Mononuclear cell (primary cell): ENCODE results near the gene HERC2. TPM values are rescaled to one million over a fixed set of nuclear protein-coding genes. Genes with fewer than 3 reads are reported as not detected.
"Not testable (repeated sequence)": the region's sequence is repeated elsewhere in the genome, so short reads cannot be mapped to it uniquely, and the experiment has no call there.

Experiments
- H3K27me3 ChIP-seq: 2 replicates; pipeline ENCODE4 v1.6.0; 2011; ENCODE audit warnings: low read length, control low read depth; ENCODE audit not compliant: insufficient read depth
- H3K4me1 ChIP-seq: 2 replicates; pipeline ENCODE4 v1.5.1; 2011; ENCODE audit warnings: mild to moderate bottlenecking, low read length, control low read depth; ENCODE audit not compliant: insufficient read depth
- H3K4me3 ChIP-seq: 2 replicates; pipeline ENCODE4 v1.5.1; 2011; ENCODE audit warnings: mild to moderate bottlenecking, low read length, moderate library complexity
- H3K9me3 ChIP-seq: 2 replicates; pipeline ENCODE4 v1.5.1; 2011; ENCODE audit warnings: low read depth, mild to moderate bottlenecking, control low read depth, low read length
- total RNA-seq: library from RNA; depleted of rRNA; stranded (reverse); fragments of >200 nt; gene quantifications from one replicate; pipeline ENCODE4 v1.2.3, GENCODE V29; 2012

The HERC2 gene
- total RNA-seq, 1 donor, result 18.5 TPM

- H3K4me3 ChIP-seq, H3K9me3 ChIP-seq, H3K27me3 ChIP-seq, H3K4me1 ChIP-seq: not testable (repeated sequence)
These were observed 104.9 kb downstream of the HERC2 start for GRCh38 chr15:28216946-28217546.

- H3K9me3 ChIP-seq, H3K4me1 ChIP-seq, H3K27me3 ChIP-seq, H3K4me3 ChIP-seq: not testable (repeated sequence)
These were observed 106.5 kb downstream of the HERC2 start for GRCh38 chr15:28215521-28215920.

GRCh38 chr15:28214006-28214790, 107.8 kb downstream of the HERC2 start:
- not testable (repeated sequence) for H3K4me3 ChIP-seq, H3K4me1 ChIP-seq, H3K27me3 ChIP-seq, H3K9me3 ChIP-seq

- not testable (repeated sequence) for H3K4me1 ChIP-seq, H3K4me3 ChIP-seq, H3K9me3 ChIP-seq, H3K27me3 ChIP-seq
These were observed 108.6 kb downstream of the HERC2 start for GRCh38 chr15:28213393-28213792.

- no peaks in the 10 kb centered on the region for H3K27me3 ChIP-seq
- no peaks in the 10 kb centered on the region for H3K4me1 ChIP-seq
- H3K9me3 ChIP-seq, result no peaks in the 10 kb centered on the region
- no peak overlapping the region for H3K4me3 ChIP-seq
These were observed 113.4 kb downstream of the HERC2 start for GRCh38 chr15:28208583-28208982.

GRCh38 chr15:28205640-28206039, 116.3 kb downstream of the HERC2 start:
- H3K4me1 ChIP-seq, H3K9me3 ChIP-seq, H3K4me3 ChIP-seq, H3K27me3 ChIP-seq: not testable (repeated sequence)

GRCh38 chr15:28203055-28203828, 118.7 kb downstream of the HERC2 start:
- not testable (repeated sequence) for H3K27me3 ChIP-seq, H3K9me3 ChIP-seq, H3K4me1 ChIP-seq, H3K4me3 ChIP-seq

GRCh38 chr15:28202124-28202523, 119.9 kb downstream of the HERC2 start:
- not testable (repeated sequence) for H3K4me1 ChIP-seq, H3K9me3 ChIP-seq, H3K27me3 ChIP-seq, H3K4me3 ChIP-seq

GRCh38 chr15:28198215-28198614, 123.8 kb downstream of the HERC2 start:
- not testable (repeated sequence) for H3K27me3 ChIP-seq, H3K4me1 ChIP-seq, H3K9me3 ChIP-seq

GRCh38 chr15:28197694-28198093, 124.3 kb downstream of the HERC2 start:
- not testable (repeated sequence) for H3K4me3 ChIP-seq, H3K27me3 ChIP-seq, H3K4me1 ChIP-seq, H3K9me3 ChIP-seq

More at GRCh38 chr15:28198215-28198614, 123.8 kb downstream of the HERC2 start:
- H3K4me3 ChIP-seq, result not testable (repeated sequence)

GRCh38 chr15:28196581-28196980, 125.4 kb downstream of the HERC2 start:
- H3K4me1 ChIP-seq, H3K9me3 ChIP-seq, H3K4me3 ChIP-seq, H3K27me3 ChIP-seq: not testable (repeated sequence)

GRCh38 chr15:28192772-28193171, 129.2 kb downstream of the HERC2 start:
- H3K4me3 ChIP-seq, result no peak overlapping the region
- no peaks in the 10 kb centered on the region for H3K9me3 ChIP-seq
- H3K4me1 ChIP-seq, result no peaks in the 10 kb centered on the region
- H3K27me3 ChIP-seq, result no peaks in the 10 kb centered on the region

GRCh38 chr15:28191832-28192231, 130.1 kb downstream of the HERC2 start:
- Histone ChIP-seq H3K27me3 (no peaks in the 10 kb centered on the region), H3K9me3 (no peaks in the 10 kb centered on the region), H3K4me3 (no peak overlapping the region), H3K4me1 (no peaks in the 10 kb centered on the region)

- no peaks in the 10 kb centered on the region for H3K4me1 ChIP-seq
- H3K27me3 ChIP-seq, result no peaks in the 10 kb centered on the region
- no peaks in the 10 kb centered on the region for H3K9me3 ChIP-seq
- H3K4me3 ChIP-seq, result no peak overlapping the region
These were observed 131.4 kb downstream of the HERC2 start for GRCh38 chr15:28190391-28191174.
